Neural progenitor cell (in vitro differentiated cells): Measurements from ENCODE around the gene UACA.

Experiments
- CTCF ChIP-seq: fragments of 200-600 bp; sonication (generic); IDR thresholded peaks from 2 replicates; pipeline ENCODE4 v1.5.1; 2017; ENCODE audit warnings: antibody characterized with exemption, mild to moderate bottlenecking
- EZH2phosphoT487 ChIP-seq: fragments of 200-600 bp; sonication (generic); IDR thresholded peaks from 2 replicates; pipeline ENCODE4 v1.6.1; 2017; ENCODE audit warnings: antibody characterized with exemption

- TF ChIP-seq CTCF (peak; percentile 85), EZH2phosphoT487 (no peak)
These were observed 40.9 kb downstream of the UACA start for GRCh38 chr15:70722266-70723121.
